HCT116 (cell line): ENCODE data around the gene SMARCD2. TPM values are rescaled to one million over a fixed set of nuclear protein-coding genes. Genes with fewer than 3 reads are reported as not detected.
A peak's percentile ranks its signal among the peaks of the same experiment; 100 is the strongest.

Source experiments
- ATAC-seq: fragments of 200-7000 bp; cut with Tn5 transposase; 2 replicates; pipeline ENCODE4 v1.9.1; 2020; ENCODE audit warnings: mild to moderate bottlenecking, moderate library complexity
- BruUV-seq: library from RNA; stranded (reverse); fragments of 400-500 nt; replicated peaks from 2 replicates; lab custom pipeline; 2021; lab: Mats Ljungman, UMichigan
- CTCF ChIA-PET: fragments of 300-600 bp; sonication (Branson Sonifier 250); formaldehyde crosslinking; loops from one replicate; lab custom pipeline; 2021; ENCODE audit warnings: antibody characterized with exemption; lab: Charles Lee
- POLR2A ChIA-PET: fragments of 300-600, 350-600 bp; sonication (Branson Sonifier 250); formaldehyde crosslinking; loops from one replicate; lab custom pipeline; 2021; ENCODE audit warnings: antibody characterized with exemption; lab: Charles Lee
- RAD21 ChIA-PET, 2 experiments: fragments of 300-600 bp; sonication (Branson Sonifier 250); formaldehyde crosslinking; loops; one replicate each; lab custom pipeline; 2023; ENCODE audit warnings: low total read pairs in 2 of 2; ENCODE audit not compliant: uncharacterized antibody in 2 of 2, unreplicated experiment in 2 of 2, low non-redundant PET in 1 of 2; lab: Charles Lee
- DNase-seq: peaks from one replicate; pipeline ENCODE4 v3.0.0-alpha.2; 2010; ENCODE audit warnings: low read depth, low spot score
- H2AFZ ChIP-seq: fragments of 200-600 bp; shearing (Covaris generic), sonication (generic); 2 replicates; pipeline ENCODE4 v1.6.1; 2017; ENCODE audit warnings: low read depth, mixed run types, mixed read lengths, antibody characterized with exemption, low read length; ENCODE audit not compliant: poor library complexity, severe bottlenecking
- H3K27ac ChIP-seq: 2 replicates; pipeline ENCODE4 v1.5.1; 2012; ENCODE audit warnings: low read depth, low read length
- H3K27me3 ChIP-seq: fragments of 200-600 bp; sonication (generic); 2 replicates; pipeline ENCODE4 v1.6.1; 2016; ENCODE audit warnings: mixed run types, low read length, mixed read lengths; ENCODE audit not compliant: insufficient read depth
- H3K36me3 ChIP-seq, 2 experiments: fragments of 200-500 bp in 1 of 2; fragments of 200-600 bp in 1 of 2; sonication (Bioruptor generic) in 1 of 2; sonication (generic) in 1 of 2; 2 replicates each; pipeline versions ENCODE4 v1.5.1 to v1.6.1; 2014 to 2016; ENCODE audit warnings: low read length in 2 of 2, inconsistent platforms in 1 of 2, mixed read lengths in 1 of 2, mixed run types in 1 of 2; ENCODE audit not compliant: insufficient read depth in 2 of 2, control insufficient read depth in 1 of 2
- H3K4me1 ChIP-seq, 2 experiments: fragments of 200-600 bp in 1 of 2; sonication (generic) in 1 of 2; 2 replicates each; pipeline versions ENCODE4 v1.5.1 to v1.6.1; 2012 to 2017; ENCODE audit warnings: low read length in 2 of 2, inconsistent platforms in 1 of 2, mild to moderate bottlenecking in 1 of 2, mixed read lengths in 1 of 2, mixed run types in 1 of 2, moderate library complexity in 1 of 2; ENCODE audit not compliant: insufficient read depth in 2 of 2, control insufficient read depth in 1 of 2
- H3K4me2 ChIP-seq: fragments of 200-600 bp; sonication (generic); 2 replicates; pipeline ENCODE4 v1.6.1; 2017; ENCODE audit warnings: mixed run types, low read length, mixed read lengths
- H3K4me3 ChIP-seq, 2 experiments: fragments of 200-600 bp in 1 of 2; sonication (generic) in 1 of 2; replicated peaks in 1 of 2; 2 replicates each; pipeline ENCODE4 v1.5.1; 2011 to 2016; ENCODE audit warnings: low read length in 2 of 2, control low read depth in 1 of 2, low read depth in 1 of 2, mild to moderate bottlenecking in 1 of 2, mixed read lengths in 1 of 2, mixed run types in 1 of 2
- H3K79me2 ChIP-seq: fragments of 200-600 bp; sonication (generic); 2 replicates; pipeline ENCODE4 v1.6.1; 2017; ENCODE audit warnings: mild to moderate bottlenecking, mixed run types, low read length, moderate library complexity, mixed read lengths; ENCODE audit not compliant: insufficient read depth
- H3K9ac ChIP-seq: fragments of 200-600 bp; sonication (generic); 2 replicates; pipeline ENCODE4 v1.6.1; 2016; ENCODE audit warnings: low read length, mixed read lengths
- H3K9me2 ChIP-seq: fragments of 200-600 bp; sonication (generic), shearing (Covaris generic); 2 replicates; pipeline ENCODE4 v1.6.1; 2017; ENCODE audit warnings: mixed run types, mild to moderate bottlenecking, moderate library complexity; ENCODE audit not compliant: insufficient read depth
- H3K9me3 ChIP-seq, 2 experiments: fragments of 200-500 bp in 1 of 2; fragments of 200-600 bp in 1 of 2; sonication (Bioruptor generic) in 1 of 2; sonication (generic) in 1 of 2; 2 replicates each; pipeline ENCODE4 v1.6.1; 2014 to 2017; ENCODE audit warnings: low read length in 2 of 2, mixed read lengths in 2 of 2, inconsistent platforms in 1 of 2, low read depth in 1 of 2, mild to moderate bottlenecking in 1 of 2, mixed run types in 1 of 2, moderate library complexity in 1 of 2; ENCODE audit not compliant: control insufficient read depth in 1 of 2, insufficient read depth in 1 of 2
- H4K20me1 ChIP-seq: fragments of 200-600 bp; sonication (generic), shearing (Covaris generic); 2 replicates; pipeline ENCODE4 v1.6.1; 2017; ENCODE audit warnings: mixed run types, mild to moderate bottlenecking, moderate library complexity; ENCODE audit not compliant: insufficient read depth
- CTCF ChIP-seq, 3 experiments: fragments of 200-600 bp in 1 of 3; sonication (generic) in 1 of 3; IDR thresholded peaks in 2 of 3; conservative IDR thresholded peaks in 1 of 3; 2 replicates each; pipeline ENCODE4 v1.5.1; 2012 to 2017; ENCODE audit warnings: low read depth in 2 of 3, low read length in 2 of 3, antibody characterized with exemption in 1 of 3, borderline replicate concordance in 1 of 3, control low read depth in 1 of 3, mild to moderate bottlenecking in 1 of 3, mixed read lengths in 1 of 3, mixed run types in 1 of 3, moderate library complexity in 1 of 3; ENCODE audit not compliant: insufficient read depth in 1 of 3
- EGR1 ChIP-seq: IDR thresholded peaks from 2 replicates; pipeline ENCODE4 v1.6.1; 2012; ENCODE audit warnings: low read depth
- ELF1 ChIP-seq: IDR thresholded peaks from 2 replicates; pipeline ENCODE4 v1.6.1; 2012; ENCODE audit warnings: low read depth, borderline replicate concordance
- FOSL1 ChIP-seq: IDR thresholded peaks from 2 replicates; pipeline ENCODE4 v1.6.1; 2012; ENCODE audit warnings: low read depth
- MAX ChIP-seq: IDR thresholded peaks from 2 replicates; pipeline ENCODE4 v1.6.1; 2012
- POLR2AphosphoS5 ChIP-seq: IDR thresholded peaks from 2 replicates; pipeline ENCODE4 v1.6.1; 2011; ENCODE audit warnings: mild to moderate bottlenecking, low read depth, low read length, moderate library complexity
- RAD21 ChIP-seq: IDR thresholded peaks from 2 replicates; pipeline ENCODE4 v1.6.1; 2012; ENCODE audit warnings: low read depth, mild to moderate bottlenecking
- REST ChIP-seq: IDR thresholded peaks from 2 replicates; pipeline ENCODE4 v1.6.1; 2012; ENCODE audit warnings: low read depth
- YY1 ChIP-seq: IDR thresholded peaks from 2 replicates; pipeline ENCODE4 v1.6.1; 2011; ENCODE audit warnings: low read length, low read depth, moderate library complexity, mild to moderate bottlenecking; ENCODE audit not compliant: insufficient replicate concordance; ENCODE audit errors: extremely low read depth
- ZBTB33 ChIP-seq: IDR thresholded peaks from 2 replicates; pipeline ENCODE4 v1.6.1; 2011; ENCODE audit warnings: mild to moderate bottlenecking, low read length, moderate library complexity; ENCODE audit not compliant: insufficient replicate concordance; ENCODE audit errors: extremely low read depth
- ZFX ChIP-seq: fragments of 450-650 bp; IDR thresholded peaks from 2 replicates; pipeline ENCODE4 v1.6.1; 2017
- intact Hi-C: fragments of 100-400 bp; cut with micrococcal nuclease; formaldehyde crosslinking; loops from 2 replicates; pipeline ENCODE4 v1.10.0; 2022
- total RNA-seq: library from RNA; stranded (reverse); gene quantifications from one replicate; pipeline ENCODE4 v1.2.1, GENCODE V29; 2021; ENCODE audit not compliant: unreplicated experiment

SMARCD2 gene
- total RNA-seq, 1 experiment from 2014 or later: 168 TPM

- H2AFZ ChIP-seq: no peak overlapping the region
- no peak overlapping the region for H3K4me2 ChIP-seq
- intact Hi-C loops: no loop called here
- ATAC-seq: no peak
- H3K27me3 ChIP-seq: no peaks in the 10 kb centered on the region
- H4K20me1 ChIP-seq: no peaks in the 10 kb centered on the region
- H3K36me3 ChIP-seq: peaks cover 85 to 87% of the 10 kb centered on the region in 2 experiments
- DNase-seq: no peak
- TF ChIP-seq POLR2AphosphoS5 (no peak), ELF1 (no peak), REST (no peak), CTCF (IDR thresholded peaks at IDR 0.05 in 2 of 3, conservative IDR thresholded peaks at IDR 0.05 in 1 of 3; ENCODE audit: borderline replicate concordance in 1 of 3, insufficient read depth in 1 of 3, low read depth in 2 of 3, low read length in 2 of 3) (no peak), RAD21 (no peak), ZFX (no peak), YY1 (no peak), ZBTB33 (no peak), MAX (no peak), EGR1 (no peak), FOSL1 (no peak)
- peaks cover 63% of the 10 kb centered on the region for H3K79me2 ChIP-seq
- H3K4me1 ChIP-seq: no peaks in the 10 kb centered on the region
- RAD21 ChIA-PET: no interaction called here
- H3K4me3 ChIP-seq: no peak overlapping the region
- H3K9ac ChIP-seq: no peak overlapping the region
- POLR2A ChIA-PET: no interaction called here
- H3K9me2 ChIP-seq: no peaks in the 10 kb centered on the region
- BruUV-seq: TSS peak; percentile 10
- no peak overlapping the region for H3K27ac ChIP-seq
- no peaks in the 10 kb centered on the region for H3K9me3 ChIP-seq
- CTCF ChIA-PET: interaction anchor here (1.0 kb wide), 1 partner anchor 29 kb away, joined by 3 read pairs; no protein-coding TSS in a partner anchor
Observed at GRCh38 chr17:63805591-63805990, 36.9 kb downstream of the SMARCD2 start.
